ENCODE measurements around the gene LTBP2. TPM values are rescaled to one million over a fixed set of nuclear protein-coding genes. Genes with fewer than 3 reads are reported as not detected.
A peak's percentile ranks its signal among the peaks of the same experiment; 100 is the strongest.

LTBP2 gene
- total and polyA plus RNA-seq, 7 donors, result 2.4 to 51.4 (median 11.8) TPM

DNA sequence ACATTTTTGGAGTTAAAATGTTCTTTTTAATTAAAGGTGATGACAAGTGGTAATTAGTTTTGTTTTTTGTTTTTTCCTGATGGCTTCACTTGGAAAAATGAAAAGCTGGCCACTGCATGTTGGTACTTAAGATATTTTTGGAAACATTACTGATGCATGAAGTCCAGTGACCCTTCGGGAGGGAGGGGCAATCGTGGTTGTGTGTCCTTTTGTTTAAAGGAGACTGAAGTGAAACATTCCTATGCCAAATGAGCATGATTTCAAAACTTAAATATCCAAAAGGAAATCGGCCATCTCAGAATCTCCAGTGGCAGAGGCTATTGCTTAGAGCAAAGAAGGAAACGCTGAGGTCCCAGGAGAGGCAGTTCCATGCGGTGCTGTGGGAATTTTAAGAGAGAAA lies 20.1 kb downstream of the LTBP2 start:
- Histone ChIP-seq H3K4me3 (no peak overlapping the region), H3K9me3 (no peaks in the 10 kb centered on the region), H3K4me1 (peaks cover 28% of the 10 kb centered on the region), H3K27ac (peak overlapping the region; percentile 23), H3K36me3 (ENCODE audit: insufficient read depth in 1 of 2, low read depth in 1 of 2) (no peaks in the 10 kb centered on the region), H3K27me3 (ENCODE audit: insufficient read depth in 3 of 3, low read length in 2 of 3) (no peaks in the 10 kb centered on the region)
- ATAC-seq, result no peak
- intact Hi-C loops (cut with DNase I), result no loop called here
- WGBS, 3 donors, result 44 to 48% (median 47%) methylated on average over 5 of the region's 5 CpGs
- DNase-seq, result peak in 1 of 2 donors; percentile 38
- TF ChIP-seq, protein P1, sequence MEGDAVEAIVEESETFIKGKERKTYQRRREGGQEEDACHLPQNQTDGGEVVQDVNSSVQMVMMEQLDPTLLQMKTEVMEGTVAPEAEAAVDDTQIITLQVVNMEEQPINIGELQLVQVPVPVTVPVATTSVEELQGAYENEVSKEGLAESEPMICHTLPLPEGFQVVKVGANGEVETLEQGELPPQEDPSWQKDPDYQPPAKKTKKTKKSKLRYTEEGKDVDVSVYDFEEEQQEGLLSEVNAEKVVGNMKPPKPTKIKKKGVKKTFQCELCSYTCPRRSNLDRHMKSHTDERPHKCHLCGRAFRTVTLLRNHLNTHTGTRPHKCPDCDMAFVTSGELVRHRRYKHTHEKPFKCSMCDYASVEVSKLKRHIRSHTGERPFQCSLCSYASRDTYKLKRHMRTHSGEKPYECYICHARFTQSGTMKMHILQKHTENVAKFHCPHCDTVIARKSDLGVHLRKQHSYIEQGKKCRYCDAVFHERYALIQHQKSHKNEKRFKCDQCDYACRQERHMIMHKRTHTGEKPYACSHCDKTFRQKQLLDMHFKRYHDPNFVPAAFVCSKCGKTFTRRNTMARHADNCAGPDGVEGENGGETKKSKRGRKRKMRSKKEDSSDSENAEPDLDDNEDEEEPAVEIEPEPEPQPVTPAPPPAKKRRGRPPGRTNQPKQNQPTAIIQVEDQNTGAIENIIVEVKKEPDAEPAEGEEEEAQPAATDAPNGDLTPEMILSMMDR (IDR thresholded peaks at IDR 0.05), result no peak

DNA sequence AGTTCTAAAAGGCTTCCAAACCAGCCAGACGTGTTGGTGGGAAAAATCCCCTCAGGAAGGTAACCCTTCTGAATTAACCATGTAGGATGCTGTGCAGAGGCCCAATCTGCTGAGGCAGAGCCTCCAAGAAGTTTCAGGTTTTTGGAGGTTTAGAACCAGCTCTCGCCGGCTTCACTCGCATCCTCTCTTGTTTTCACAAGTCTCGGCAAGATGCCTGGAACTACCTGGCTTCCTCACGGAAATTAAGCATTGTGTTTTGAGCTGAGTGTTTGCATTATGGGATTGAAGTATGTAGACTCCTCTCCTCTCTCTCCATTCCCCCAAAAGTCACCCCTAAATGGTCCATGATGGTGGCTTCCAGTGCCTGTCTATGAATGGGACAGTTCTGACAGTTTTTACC lies 20.6 kb downstream of the LTBP2 start:
- intact Hi-C loops (cut with DNase I), result no loop called here
- H3K9me3 ChIP-seq, result no peaks in the 10 kb centered on the region
- H3K4me1 ChIP-seq, result peaks cover 28% of the 10 kb centered on the region
- no peaks in the 10 kb centered on the region for H3K36me3 ChIP-seq (ENCODE audit: insufficient read depth in 1 of 2, low read depth in 1 of 2)
- no peak overlapping the region for H3K4me3 ChIP-seq
- ATAC-seq, result no peak
- TF ChIP-seq, protein P1 (IDR thresholded peaks at IDR 0.05), result no peak
- WGBS, 3 donors, result 76 to 80% (median 79%) methylated on average over 6 of the region's 6 CpGs
- no peaks in the 10 kb centered on the region for H3K27me3 ChIP-seq (ENCODE audit: insufficient read depth in 3 of 3, low read length in 2 of 3)
- no peak overlapping the region for H3K27ac ChIP-seq
- no peak for DNase-seq

DNA sequence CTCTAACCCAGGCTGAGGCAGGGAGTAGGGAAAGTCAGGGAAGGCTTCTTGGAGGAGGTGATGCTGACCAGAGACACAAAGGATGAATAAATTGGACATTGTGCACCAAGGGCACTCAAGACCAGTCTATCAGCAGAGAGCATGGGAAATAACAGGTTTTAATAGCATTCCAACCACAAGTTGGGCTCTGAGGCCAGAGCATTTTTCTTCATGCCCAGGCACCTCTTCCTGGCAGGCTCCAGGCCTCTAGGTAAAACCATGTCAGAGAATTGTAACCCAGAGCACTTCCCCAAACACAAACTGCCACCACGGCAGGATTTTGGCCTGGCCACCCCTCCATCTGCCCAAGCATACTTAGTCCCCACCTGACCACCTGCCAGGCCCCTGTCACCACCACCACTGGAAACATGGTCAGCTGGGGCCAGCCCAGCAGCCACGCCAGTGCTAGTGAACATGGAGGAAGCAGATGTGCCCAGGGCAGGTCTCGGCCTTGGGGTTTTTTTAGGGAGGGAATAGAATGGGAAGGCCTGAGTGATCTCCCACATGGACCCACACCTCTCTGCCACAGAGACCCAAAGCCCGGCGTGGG lies 22.7 kb downstream of the LTBP2 start:
- WGBS, 3 donors, result 75 to 86% (median 77%) methylated on average over 5 of the region's 5 CpGs
- peaks cover 16% of the 10 kb centered on the region for H3K4me1 ChIP-seq
- no peaks in the 10 kb centered on the region for H3K9me3 ChIP-seq
- TF ChIP-seq, protein P1 (IDR thresholded peaks at IDR 0.05), result no peak
- intact Hi-C loops (cut with DNase I), result no loop called here
- H3K27ac ChIP-seq, result no peak overlapping the region
- ATAC-seq, result no peak
- H3K4me3 ChIP-seq, result no peak overlapping the region
- no peaks in the 10 kb centered on the region for H3K27me3 ChIP-seq (ENCODE audit: insufficient read depth in 3 of 3, low read length in 2 of 3)
- H3K36me3 ChIP-seq (ENCODE audit: insufficient read depth in 1 of 2, low read depth in 1 of 2), result no peaks in the 10 kb centered on the region
- peak; percentile 8 to 48 for DNase-seq

DNA sequence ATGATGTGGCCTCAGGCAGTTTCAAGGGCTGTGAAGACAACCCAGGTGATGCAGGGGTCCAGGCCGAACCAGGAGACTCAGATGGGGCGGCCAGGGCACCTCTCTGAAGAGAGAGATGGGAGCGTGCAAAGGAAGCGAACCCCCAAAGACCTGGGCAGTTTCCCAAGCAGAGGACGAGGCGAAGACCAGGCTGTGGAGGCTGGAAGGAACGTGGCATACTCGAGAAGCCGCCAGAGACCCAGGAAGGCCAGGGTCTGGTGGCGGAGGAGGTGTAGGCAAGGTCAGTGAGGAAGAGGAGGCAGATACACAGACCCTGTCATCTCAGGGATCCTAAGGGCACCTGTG lies 24.7 kb downstream of the LTBP2 start:
- WGBS, 3 donors, result 92 to 97% (median 96%) methylated on average over 10 of the region's 10 CpGs
- TF ChIP-seq, protein P1 (IDR thresholded peaks at IDR 0.05), result no peak
- Histone ChIP-seq H3K4me1 (peaks cover 14% of the 10 kb centered on the region), H3K9me3 (no peaks in the 10 kb centered on the region), H3K27ac (no peak overlapping the region), H3K27me3 (ENCODE audit: insufficient read depth in 3 of 3, low read length in 2 of 3) (no peaks in the 10 kb centered on the region), H3K36me3 (ENCODE audit: insufficient read depth in 1 of 2, low read depth in 1 of 2) (no peaks in the 10 kb centered on the region), H3K4me3 (no peak overlapping the region)
- ATAC-seq (no peak), DNase-seq (peak in 1 of 2 donors; percentile 9)
- intact Hi-C loops (cut with DNase I), result no loop called here
